ENCODE measurements around the gene MYO9A. TPM values are rescaled to one million over a fixed set of nuclear protein-coding genes. Genes with fewer than 3 reads are reported as not detected.

MYO9A gene
- total and polyA plus RNA-seq, 2 donors (not counting 1 experiment from before 2014, with no cell fraction given), result 6.2 to 66.1 TPM

DNA sequence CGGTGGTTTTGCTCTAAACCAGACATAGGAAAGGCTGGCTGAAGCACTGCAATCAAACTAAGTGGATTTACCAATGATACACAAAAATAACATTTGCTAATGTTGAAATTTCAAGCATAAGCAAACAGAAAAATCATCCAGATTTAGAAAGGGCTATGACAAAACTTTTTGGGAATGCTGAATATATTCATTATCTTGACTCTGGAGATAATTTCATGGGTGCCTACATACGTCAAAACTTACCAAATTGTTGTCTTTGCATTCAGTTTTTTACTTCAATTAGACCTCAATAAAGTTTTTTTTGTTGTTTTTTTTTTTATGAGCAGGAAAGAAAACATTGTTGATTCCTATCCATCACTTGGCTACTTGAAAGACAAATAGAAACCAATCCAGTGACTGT lies 166.8 kb downstream of the MYO9A start:
- H4K20me1 ChIP-seq (ENCODE audit: control insufficient read depth, insufficient read depth, low read length, poor library complexity, severe bottlenecking), result no peaks in the 10 kb centered on the region
- no peaks in the 10 kb centered on the region for H3K79me2 ChIP-seq (ENCODE audit: control insufficient read depth, insufficient read depth, low read length)
- H3K27me3 ChIP-seq (replicated peaks in 1 of 4; ENCODE audit: control extremely low read depth in 1 of 4, control insufficient read depth in 3 of 4, insufficient read depth in 4 of 4, low read length in 3 of 4), result no peaks in the 10 kb centered on the region
- ATAC-seq (ENCODE audit: low read depth) (no peak), DNase-seq (no peak)
- no peaks in the 10 kb centered on the region for H3K27me3 Mint-ChIP-seq
- H3K27ac ChIP-seq (ENCODE audit: low read length in 2 of 2), result no peak overlapping the region
- no peak overlapping the region for H3K4me3 Mint-ChIP-seq
- ChIA-PET CTCF (no interaction called here), POLR2A (no interaction called here)
- TF ChIP-seq EZH2 (IDR thresholded peaks at IDR 0.05; ENCODE audit: borderline replicate concordance, insufficient read depth, low read depth, low read length, poor library complexity, severe bottlenecking) (no peak), CTCF (IDR thresholded peaks at IDR 0.05) (no peak)
- peaks cover 0 to 2% of the 10 kb centered on the region in 2 experiments for H3K36me3 ChIP-seq (replicated peaks in 1 of 2; ENCODE audit: control extremely low read depth in 1 of 2, control insufficient read depth in 1 of 2, extremely low read depth in 1 of 2, insufficient read depth in 2 of 2, low read length in 1 of 2)
- H3K9me3 Mint-ChIP-seq (ENCODE audit: insufficient read depth), result no peaks in the 10 kb centered on the region
- H3K4me3 ChIP-seq (ENCODE audit: control extremely low read depth in 1 of 5, extremely low read depth in 1 of 5, insufficient read depth in 1 of 5, low read depth in 2 of 5, low read length in 4 of 5), result no peak overlapping the region
- H3K4me1 Mint-ChIP-seq, result no peaks in the 10 kb centered on the region
- H3K4me1 ChIP-seq (ENCODE audit: control insufficient read depth in 2 of 2, insufficient read depth in 2 of 2, low read length in 2 of 2), result no peaks in the 10 kb centered on the region
- no peak overlapping the region for H2AFZ ChIP-seq (ENCODE audit: insufficient read depth, low read depth, low read length, poor library complexity, severe bottlenecking)
- WGBS (ENCODE audit: insufficient coverage), result 100% methylated on average over 1 of the region's 2 CpGs
- intact Hi-C loops (cut with micrococcal nuclease), result no loop called here
- no peak overlapping the region for H3K27ac Mint-ChIP-seq
- no peak overlapping the region for H3K4me2 ChIP-seq (replicated peaks; ENCODE audit: low read depth, low read length, poor library complexity, severe bottlenecking)
- H3K9ac ChIP-seq (ENCODE audit: low read length), result no peak overlapping the region
- H3K9me3 ChIP-seq (ENCODE audit: control extremely low read depth in 1 of 3, control insufficient read depth in 2 of 3, insufficient read depth in 1 of 3, low read length in 2 of 3), result no peaks in the 10 kb centered on the region

GRCh38 chr15:71945012-71945411 lies 172.9 kb downstream of the MYO9A start:
- Mint-ChIP-seq H3K9me3 (ENCODE audit: insufficient read depth) (no peaks in the 10 kb centered on the region), H3K27me3 (no peaks in the 10 kb centered on the region), H3K4me1 (no peaks in the 10 kb centered on the region), H3K4me3 (no peak overlapping the region), H3K27ac (no peak overlapping the region)
- no peaks in the 10 kb centered on the region for H3K79me2 ChIP-seq (ENCODE audit: control insufficient read depth, insufficient read depth, low read length)
- H2AFZ ChIP-seq (ENCODE audit: insufficient read depth, low read depth, low read length, poor library complexity, severe bottlenecking), result no peak overlapping the region
- no peak overlapping the region for H3K27ac ChIP-seq (ENCODE audit: low read length in 2 of 2)
- H3K4me3 ChIP-seq (ENCODE audit: control extremely low read depth in 1 of 5, extremely low read depth in 1 of 5, insufficient read depth in 1 of 5, low read depth in 2 of 5, low read length in 4 of 5), result no peak overlapping the region
- CTCF ChIA-PET, result no interaction called here
- H4K20me1 ChIP-seq (ENCODE audit: control insufficient read depth, insufficient read depth, low read length, poor library complexity, severe bottlenecking), result no peaks in the 10 kb centered on the region
- intact Hi-C loops (cut with micrococcal nuclease), result no loop called here
- no peak overlapping the region for H3K4me2 ChIP-seq (replicated peaks; ENCODE audit: low read depth, low read length, poor library complexity, severe bottlenecking)
- H3K27me3 ChIP-seq (replicated peaks in 1 of 4; ENCODE audit: control extremely low read depth in 1 of 4, control insufficient read depth in 3 of 4, insufficient read depth in 4 of 4, low read length in 3 of 4), result no peaks in the 10 kb centered on the region
- H3K9me3 ChIP-seq (ENCODE audit: control extremely low read depth in 1 of 3, control insufficient read depth in 2 of 3, insufficient read depth in 1 of 3, low read length in 2 of 3), result no peaks in the 10 kb centered on the region
- H3K9ac ChIP-seq (ENCODE audit: low read length), result no peak overlapping the region
- TF ChIP-seq EZH2 (IDR thresholded peaks at IDR 0.05; ENCODE audit: borderline replicate concordance, insufficient read depth, low read depth, low read length, poor library complexity, severe bottlenecking) (no peak), CTCF (IDR thresholded peaks at IDR 0.05) (no peak)
- no peak for ATAC-seq (ENCODE audit: low read depth)
- no CpG with 5 or more reads among the region's 1 CpG for WGBS (ENCODE audit: insufficient coverage)
- POLR2A ChIA-PET, result no interaction called here
- H3K4me1 ChIP-seq (ENCODE audit: control insufficient read depth in 2 of 2, insufficient read depth in 2 of 2, low read length in 2 of 2), result no peaks in the 10 kb centered on the region
- H3K36me3 ChIP-seq (replicated peaks in 1 of 2; ENCODE audit: control extremely low read depth in 1 of 2, control insufficient read depth in 1 of 2, extremely low read depth in 1 of 2, insufficient read depth in 2 of 2, low read length in 1 of 2), result no peaks in the 10 kb centered on the region
- DNase-seq, result no peak

All from B cell (primary cell).